D721Med (cell line): ENCODE results near the gene DACT2.
"Not testable (repeated sequence)": the region's sequence is repeated elsewhere in the genome, so short reads cannot be mapped to it uniquely, and the experiment has no call there.

Experiments
- DNase-seq: peaks from one replicate; pipeline ENCODE4 v3.0.0; 2011; ENCODE audit warnings: low spot score; ENCODE audit not compliant: insufficient read length
- FAIRE-seq: peaks from 2 replicates; lab custom pipeline; 2011; peaks lifted over from hg19 to GRCh38; lab: Jason Lieb, UNC
- TF ChIP-seq, protein P1 (sequence below): IDR thresholded peaks from 2 replicates; pipeline ENCODE4 v1.5.1; 2012; ENCODE audit warnings: mild to moderate bottlenecking, control low read depth; ENCODE audit not compliant: insufficient read depth; ENCODE audit errors: missing control alignments

The DACT2 gene

DNA sequence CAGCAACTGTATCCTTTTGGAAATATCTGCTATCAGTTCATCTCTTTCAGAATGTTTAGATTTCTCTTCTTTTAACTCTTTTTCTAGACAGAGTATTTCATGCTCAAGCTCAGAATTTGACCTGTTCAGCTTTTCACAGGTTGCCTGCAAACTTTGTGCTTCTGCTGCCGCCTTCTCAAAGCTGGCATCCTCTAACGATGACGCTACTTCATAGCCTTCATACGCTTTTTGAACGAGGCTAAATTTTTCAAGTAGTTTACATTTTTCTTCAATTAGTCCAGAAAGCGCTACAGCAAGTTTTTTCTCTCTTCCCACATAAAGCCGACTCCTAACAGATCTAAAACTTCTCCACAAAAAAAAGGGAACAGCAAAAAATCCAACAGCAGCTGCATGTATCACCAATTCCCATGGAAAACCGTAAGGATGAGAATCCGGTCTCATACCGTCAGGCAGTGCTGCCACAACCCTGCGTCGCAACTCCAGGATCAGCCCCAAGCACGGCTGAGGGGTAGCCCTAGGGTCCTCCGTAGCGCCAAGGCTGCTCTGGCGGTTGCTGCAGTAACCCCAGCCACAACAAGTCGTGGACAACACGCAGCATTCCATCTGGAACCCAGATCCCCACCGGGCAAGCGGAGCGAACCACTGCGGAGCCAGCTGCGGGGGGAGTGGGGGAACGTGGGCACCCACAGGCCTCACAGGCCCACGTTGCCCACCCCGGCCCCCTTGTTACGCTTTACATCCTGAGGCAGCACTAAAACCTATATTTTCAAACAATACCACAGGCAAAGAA, 30.6 kb downstream of the DACT2 start:
- no peak for FAIRE-seq
- no peak for DNase-seq
- TF ChIP-seq, protein P1, sequence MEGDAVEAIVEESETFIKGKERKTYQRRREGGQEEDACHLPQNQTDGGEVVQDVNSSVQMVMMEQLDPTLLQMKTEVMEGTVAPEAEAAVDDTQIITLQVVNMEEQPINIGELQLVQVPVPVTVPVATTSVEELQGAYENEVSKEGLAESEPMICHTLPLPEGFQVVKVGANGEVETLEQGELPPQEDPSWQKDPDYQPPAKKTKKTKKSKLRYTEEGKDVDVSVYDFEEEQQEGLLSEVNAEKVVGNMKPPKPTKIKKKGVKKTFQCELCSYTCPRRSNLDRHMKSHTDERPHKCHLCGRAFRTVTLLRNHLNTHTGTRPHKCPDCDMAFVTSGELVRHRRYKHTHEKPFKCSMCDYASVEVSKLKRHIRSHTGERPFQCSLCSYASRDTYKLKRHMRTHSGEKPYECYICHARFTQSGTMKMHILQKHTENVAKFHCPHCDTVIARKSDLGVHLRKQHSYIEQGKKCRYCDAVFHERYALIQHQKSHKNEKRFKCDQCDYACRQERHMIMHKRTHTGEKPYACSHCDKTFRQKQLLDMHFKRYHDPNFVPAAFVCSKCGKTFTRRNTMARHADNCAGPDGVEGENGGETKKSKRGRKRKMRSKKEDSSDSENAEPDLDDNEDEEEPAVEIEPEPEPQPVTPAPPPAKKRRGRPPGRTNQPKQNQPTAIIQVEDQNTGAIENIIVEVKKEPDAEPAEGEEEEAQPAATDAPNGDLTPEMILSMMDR: no peak

DNA sequence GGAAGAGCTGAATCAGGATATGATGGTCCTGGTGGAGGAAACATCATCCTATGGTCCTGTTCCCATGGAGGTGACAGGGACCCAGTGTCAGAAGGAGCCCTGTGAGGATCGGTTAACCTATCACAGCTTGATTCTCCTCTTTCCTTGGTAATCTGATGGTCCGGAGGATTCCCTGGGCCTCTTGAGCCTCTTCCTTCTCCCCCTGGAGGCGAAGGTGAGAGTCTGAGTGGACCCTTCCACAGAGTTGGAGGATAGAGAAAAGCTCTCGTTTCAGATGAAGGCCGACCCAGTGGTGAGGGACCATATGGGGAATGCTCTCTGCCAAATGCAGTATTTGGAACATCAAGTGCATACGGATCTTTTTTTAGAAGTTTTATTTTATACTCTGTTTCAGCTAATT, 32.1 kb downstream of the DACT2 start:
- not testable (repeated sequence) for FAIRE-seq, DNase-seq

DNA sequence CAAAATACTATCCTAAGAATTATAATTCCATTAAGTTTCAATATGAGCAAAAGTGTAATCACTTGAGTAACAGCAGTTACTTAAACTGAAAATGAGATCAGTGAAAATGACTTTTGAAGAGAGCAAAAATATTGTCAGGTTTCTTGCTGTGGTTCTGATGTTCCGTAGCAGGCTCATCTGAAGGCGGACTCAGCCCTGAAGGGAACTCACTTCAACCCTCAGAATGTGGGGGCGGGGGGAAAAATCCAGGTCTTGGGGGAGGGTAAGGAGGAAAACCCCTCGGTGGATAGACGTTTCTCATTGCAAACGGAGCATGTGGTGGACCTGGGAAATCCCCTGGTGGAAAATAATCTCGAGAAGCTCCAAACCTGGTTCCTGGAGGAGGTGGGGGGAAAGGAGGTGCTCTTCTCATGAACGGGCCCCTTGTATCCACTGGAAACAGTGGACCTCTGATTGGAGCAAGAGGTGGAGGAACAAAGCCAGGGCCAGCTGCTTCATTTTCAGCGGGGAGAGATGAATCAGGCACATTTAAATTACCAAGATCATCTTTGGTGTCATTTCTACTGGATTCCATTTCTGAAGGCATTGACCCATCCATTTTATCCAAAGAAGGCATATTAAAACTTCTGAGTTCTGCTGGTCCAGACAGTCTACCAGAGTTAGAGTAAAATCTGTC, 32.7 kb downstream of the DACT2 start:
- not testable (repeated sequence) for FAIRE-seq, DNase-seq

DNA sequence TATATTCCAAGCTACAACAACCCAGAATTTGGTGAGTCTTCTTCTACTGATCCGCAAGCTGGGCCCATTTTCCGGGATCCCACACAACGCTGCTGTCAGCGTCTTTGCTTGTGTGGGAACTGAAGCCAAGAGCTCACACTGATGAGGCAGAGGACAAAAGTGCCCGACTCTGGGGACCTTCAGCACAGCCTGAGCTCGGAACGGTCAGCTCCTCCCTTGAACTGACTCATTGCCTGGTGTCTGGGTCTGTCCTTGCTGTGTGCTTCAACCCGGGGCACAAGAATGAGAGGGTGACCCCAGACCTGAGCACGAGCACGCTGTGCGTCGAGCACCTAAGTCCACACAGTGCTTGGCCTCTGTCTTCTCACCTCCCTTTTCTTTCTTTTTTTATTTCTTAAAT, 33.5 kb downstream of the DACT2 start:
- FAIRE-seq: no peak
- DNase-seq: no peak
- TF ChIP-seq, protein P1: no peak

DNA sequence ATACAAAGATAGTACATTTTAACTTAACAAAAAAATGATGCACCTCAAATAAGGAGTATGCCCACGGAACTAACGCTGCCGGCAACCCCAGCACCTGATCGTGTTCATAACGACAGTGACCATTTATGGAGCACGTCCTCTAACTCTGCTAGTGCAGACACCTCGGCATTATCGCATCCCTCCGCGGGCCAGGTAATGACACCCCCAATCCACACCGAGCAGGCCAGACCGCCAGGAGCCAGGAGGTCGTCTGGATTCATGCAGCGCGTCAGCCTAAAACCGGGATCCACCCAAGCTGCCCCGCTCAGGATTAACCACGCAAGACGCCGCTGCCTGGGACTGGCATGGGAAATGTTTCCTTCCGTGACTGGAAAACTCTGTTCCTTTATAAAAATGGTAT, 34.1 kb downstream of the DACT2 start:
- no peak for FAIRE-seq
- TF ChIP-seq, protein P1: no peak
- no peak for DNase-seq

DNA sequence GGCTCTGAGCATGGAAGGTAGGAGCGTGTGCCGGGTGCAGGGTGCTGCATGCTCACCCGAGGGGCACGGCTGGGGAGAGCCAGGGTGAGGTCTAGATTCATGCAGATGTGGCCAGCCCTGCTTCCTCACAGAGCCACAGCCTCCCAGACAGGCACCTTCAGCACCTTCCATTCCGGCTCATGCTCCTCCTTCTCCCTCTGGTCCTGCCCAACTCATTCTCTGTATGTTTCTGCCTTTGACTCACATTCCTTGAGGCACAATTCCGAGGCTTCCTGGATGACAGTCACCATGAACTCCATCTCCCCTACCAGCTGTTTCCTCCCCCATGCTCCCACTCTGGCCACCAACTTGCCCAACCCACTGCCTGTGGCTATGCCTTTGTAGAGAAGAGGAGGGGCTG, 35.4 kb downstream of the DACT2 start:
- DNase-seq (no peak), FAIRE-seq (no peak)
- TF ChIP-seq, protein P1: no peak

DNA sequence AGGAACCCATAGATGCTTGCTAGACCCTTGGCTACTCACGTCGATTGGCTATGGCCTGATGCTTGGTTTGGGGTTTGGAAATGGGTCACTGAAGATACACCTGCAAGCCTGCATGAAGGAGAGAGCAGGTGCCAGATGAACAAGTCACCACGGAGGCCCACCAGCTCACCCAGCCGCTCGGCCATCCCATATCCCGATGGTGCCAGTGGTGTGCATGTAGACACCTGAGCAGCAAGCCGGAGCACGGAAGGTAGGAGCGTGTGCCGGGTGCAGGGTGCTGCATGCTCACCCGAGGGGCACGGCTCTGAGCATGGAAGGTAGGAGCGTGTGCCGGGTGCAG, 35.9 kb downstream of the DACT2 start:
- no peak for FAIRE-seq
- TF ChIP-seq, protein P1: no peak

DNA sequence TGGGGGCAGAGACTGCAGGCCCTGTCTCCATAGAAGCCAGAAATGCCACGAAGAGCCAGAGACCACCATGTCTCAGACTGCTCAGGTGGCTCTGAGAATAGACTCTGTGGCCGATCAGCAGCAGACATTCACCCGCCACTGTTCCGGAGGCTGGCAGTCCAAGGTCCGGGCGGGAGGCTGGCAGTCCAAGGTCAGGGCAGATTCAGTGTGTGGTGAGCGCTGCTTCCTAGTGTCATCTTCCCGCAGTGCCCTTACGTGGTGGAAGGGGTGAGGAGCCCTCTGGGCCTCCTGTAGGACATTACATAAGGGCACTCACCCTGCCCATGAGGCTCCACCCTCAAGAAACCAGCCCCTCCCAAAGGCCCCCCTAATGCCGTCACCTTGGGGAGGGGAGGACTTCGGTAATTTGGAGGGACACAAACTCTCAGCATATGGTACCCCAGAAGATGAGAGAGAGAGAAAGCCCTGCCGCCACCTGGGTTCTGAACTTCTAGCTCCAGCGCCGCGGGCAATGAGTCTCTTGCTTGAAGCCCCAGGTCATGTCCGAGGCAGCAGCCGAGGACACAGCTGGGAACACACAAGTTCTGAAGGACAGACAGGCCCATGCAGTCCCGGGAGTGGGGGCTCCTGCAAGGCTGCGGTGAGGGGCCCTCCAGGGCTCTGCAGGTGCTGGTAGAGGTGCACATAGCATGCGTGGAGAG, 36.4 kb downstream of the DACT2 start:
- TF ChIP-seq, protein P1: no peak
- DNase-seq (no peak), FAIRE-seq (no peak)

More for the DNA sequence above, 35.9 kb downstream of the DACT2 start:
- DNase-seq: no peak
